HL-60 (cell line): ENCODE measurements around the gene RASD2.

Source experiments
- DNase-seq, 2 experiments: peaks; one replicate each; pipeline ENCODE4 v3.0.0-alpha.2; 2010 to 2020; ENCODE audit warnings: low read depth in 1 of 2, low spot score in 1 of 2
- H3K27ac ChIP-seq: fragments of 250-450 bp; sonication (Bioruptor Pico); replicated peaks from 2 replicates; pipeline ENCODE4 v1.5.1; 2020; ENCODE audit warnings: mild to moderate bottlenecking, moderate library complexity
- H3K27me3 ChIP-seq: fragments of 250-450 bp; sonication (Bioruptor Pico); 2 replicates; pipeline ENCODE4 v1.5.1; 2021; ENCODE audit warnings: mild to moderate bottlenecking, moderate library complexity; ENCODE audit not compliant: insufficient read depth, poor library complexity, severe bottlenecking
- H3K4me3 ChIP-seq: replicated peaks from 2 replicates; pipeline ENCODE4 v1.5.1; 2011; ENCODE audit warnings: mild to moderate bottlenecking, control low read depth, low read length; ENCODE audit not compliant: insufficient read depth
- CTCF ChIP-seq: IDR thresholded peaks from one replicate; pipeline ENCODE4 v1.5.1; 2011; ENCODE audit warnings: low read length, control low read depth, inconsistent platforms; ENCODE audit not compliant: insufficient read depth
- GABPA ChIP-seq: IDR thresholded peaks from 2 replicates; pipeline ENCODE4 v1.6.1; 2012; ENCODE audit warnings: low read depth
- POLR2AphosphoS5 ChIP-seq: IDR thresholded peaks from 2 replicates; pipeline ENCODE4 v1.6.1; 2012; ENCODE audit warnings: low read depth
- REST ChIP-seq: IDR thresholded peaks from 2 replicates; pipeline ENCODE4 v1.6.1; 2012; ENCODE audit warnings: low read depth; ENCODE audit not compliant: insufficient replicate concordance
- SPI1 ChIP-seq: IDR thresholded peaks from 2 replicates; pipeline ENCODE4 v1.6.1; 2012; ENCODE audit warnings: low read depth, mild to moderate bottlenecking, borderline replicate concordance

RASD2 gene

GRCh38 chr22:35533365-35534029 is 7.1 kb upstream of the RASD2 start:
- Histone ChIP-seq H3K27ac (no peak overlapping the region), H3K27me3 (no peaks in the 10 kb centered on the region), H3K4me3 (no peak overlapping the region)
- no peak for DNase-seq
- TF ChIP-seq SPI1 (no peak), POLR2AphosphoS5 (no peak), CTCF (no peak), REST (no peak), GABPA (no peak)

GRCh38 chr22:35534091-35534490 is 6.5 kb upstream of the RASD2 start:
- no peak for DNase-seq
- Histone ChIP-seq H3K4me3 (no peak overlapping the region), H3K27ac (no peak overlapping the region), H3K27me3 (no peaks in the 10 kb centered on the region)
- TF ChIP-seq REST: no peak
- TF ChIP-seq SPI1: no peak
- TF ChIP-seq CTCF: no peak
- TF ChIP-seq GABPA: no peak
- TF ChIP-seq POLR2AphosphoS5: no peak

GRCh38 chr22:35537232-35537631 is 3.4 kb upstream of the RASD2 start:
- no peak for DNase-seq

More at GRCh38 chr22:35537232-35537631, 3.4 kb upstream of the RASD2 start:
- peak overlapping the region; percentile 76 for H3K27ac ChIP-seq
- H3K4me3 ChIP-seq: no peak overlapping the region
- no peak for TF ChIP-seq POLR2AphosphoS5
- no peak for TF ChIP-seq CTCF
- TF ChIP-seq REST: no peak
- TF ChIP-seq SPI1: no peak
- no peak for TF ChIP-seq GABPA
- peaks cover 18% of the 10 kb centered on the region for H3K27me3 ChIP-seq
